SU-DHL-6 (cell line): Measurements from ENCODE around the gene DMD.

Source experiments
- CTCF ChIP-seq: fragments of 200-600 bp; sonication (generic); IDR thresholded peaks from one replicate; pipeline ENCODE4 v1.5.1; 2017; ENCODE audit warnings: antibody characterized with exemption, mild to moderate bottlenecking, low read length, moderate library complexity; ENCODE audit not compliant: insufficient read depth, poor library complexity, severe bottlenecking
- EZH2phosphoT487 ChIP-seq: fragments of 200-600 bp; sonication (generic), shearing (Covaris generic); conservative IDR thresholded peaks from 2 replicates; pipeline ENCODE4 v1.6.1; 2018; ENCODE audit warnings: mild to moderate bottlenecking, antibody characterized with exemption, low read length, moderate library complexity, mixed read lengths

DNA sequence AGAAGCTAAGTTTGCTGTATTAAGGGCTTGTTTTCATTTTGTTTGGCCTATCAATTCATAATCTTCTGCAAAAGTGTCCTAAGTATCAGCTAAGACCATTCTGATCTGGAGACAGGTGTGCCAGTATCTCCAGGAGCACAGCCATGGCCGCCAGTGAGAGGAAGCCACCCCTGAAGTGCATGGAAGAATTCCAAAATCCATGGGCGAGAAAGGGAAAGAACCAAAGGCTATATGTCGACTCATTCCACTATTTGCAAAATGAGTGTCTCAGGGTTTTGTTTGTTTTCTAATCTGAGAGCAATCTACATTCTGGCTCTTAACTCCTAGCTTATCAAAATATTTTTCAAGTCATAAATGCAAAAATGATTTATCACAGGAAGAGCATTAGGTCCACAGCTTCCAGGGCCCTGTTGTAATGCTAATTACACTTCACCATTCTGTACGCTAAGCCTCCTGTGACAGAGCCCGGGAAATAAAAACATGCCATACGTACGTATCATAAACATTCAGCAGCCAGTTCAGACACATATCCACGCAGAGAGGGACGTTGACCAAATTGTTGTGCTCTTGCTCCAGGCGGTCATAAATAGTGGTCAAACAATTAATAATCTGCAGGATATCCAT is 2002.2 kb downstream of the DMD start:
- TF ChIP-seq CTCF: no peak
- TF ChIP-seq EZH2phosphoT487: no peak
